K562 (cell line): ENCODE data around the gene OSGEP. TPM values are rescaled to one million over a fixed set of nuclear protein-coding genes. Genes with fewer than 3 reads are reported as not detected.

Source experiments
- EP400 ChIP-seq: fragments of 450-650 bp; IDR thresholded peaks from 2 replicates; pipeline ENCODE4 v1.6.1; 2017; ENCODE audit warnings: antibody characterized with exemption, mild to moderate bottlenecking, moderate library complexity
- POLR2A ChIP-seq: fragments of 450-650 bp; conservative IDR thresholded peaks from 2 replicates; pipeline ENCODE4 v1.6.1; 2016
- ZKSCAN8 ChIP-seq: fragments of 200-800 bp; sonication (Bioruptor generic); IDR thresholded peaks from 2 replicates; pipeline ENCODE4 v1.6.1; 2016; ENCODE audit warnings: missing genetic modification characterization, missing compliant biosample characterization
- polyA plus RNA-seq, 8 experiments: library from polyadenylated mRNA; depleted of rRNA in 4 of 8; stranded (reverse) in 5 of 8; unstranded in 3 of 8; fragments of >200 nt; fragmentation: Nextera tagmentation in 2 of 8; fragmentation: Illumina TruSeq in 1 of 8; extraction: Ambion mirVana in 2 of 8; extraction: Trizol in 1 of 8; gene quantifications; 2 replicates each; pipeline versions ENCODE4 v1.2.1 to v1.2.3, GENCODE V29; 2011 to 2014; ENCODE audit warnings: inconsistent platforms in 1 of 8, missing spikeins in 1 of 8
- total RNA-seq, 7 experiments: library from RNA; depleted of rRNA in 6 of 7; stranded (reverse); fragments of >200 nt in 6 of 7; fragmentation: Illumina TruSeq in 2 of 7; extraction: Trizol in 2 of 7; gene quantifications; 2 replicates each; pipeline versions ENCODE4 v1.2.1 to v1.2.3, GENCODE V29; 2011 to 2021; ENCODE audit warnings: low replicate concordance in 1 of 7
- TF ChIP-seq, protein P1 (sequence below): fragments of 250-450 bp; sonication (Bioruptor Pico); IDR thresholded peaks from 2 replicates; pipeline ENCODE4 v1.5.0; 2020; ENCODE audit warnings: mild to moderate bottlenecking
- TF ChIP-seq, protein P2 (sequence below): fragments of 450-650 bp; IDR thresholded peaks from 2 replicates; pipeline ENCODE4 v1.6.1; 2016; ENCODE audit warnings: mild to moderate bottlenecking, moderate library complexity
- TF ChIP-seq, protein P3 (sequence below): fragments of 150-350 bp; conservative IDR thresholded peaks from 2 replicates; pipeline ENCODE4 v1.6.1; 2014; ENCODE audit warnings: low read length
- TF ChIP-seq, protein P4 (sequence below): fragments of 450-650 bp; IDR thresholded peaks from 2 replicates; pipeline ENCODE4 v1.6.1; 2014; ENCODE audit warnings: low read depth, mild to moderate bottlenecking, moderate library complexity, borderline replicate concordance
- TF ChIP-seq, protein P5 (sequence below): fragments of 450-650 bp; IDR thresholded peaks from 2 replicates; pipeline ENCODE4 v1.7.0; 2016; ENCODE audit warnings: borderline replicate concordance

Gene OSGEP
- total and polyA plus RNA-seq, 9 of the 15 experiments (the other 6 are each of a cell fraction or from before 2014, with no cell fraction given) = 32.1 to 59.2 (median 44.1) TPM

DNA sequence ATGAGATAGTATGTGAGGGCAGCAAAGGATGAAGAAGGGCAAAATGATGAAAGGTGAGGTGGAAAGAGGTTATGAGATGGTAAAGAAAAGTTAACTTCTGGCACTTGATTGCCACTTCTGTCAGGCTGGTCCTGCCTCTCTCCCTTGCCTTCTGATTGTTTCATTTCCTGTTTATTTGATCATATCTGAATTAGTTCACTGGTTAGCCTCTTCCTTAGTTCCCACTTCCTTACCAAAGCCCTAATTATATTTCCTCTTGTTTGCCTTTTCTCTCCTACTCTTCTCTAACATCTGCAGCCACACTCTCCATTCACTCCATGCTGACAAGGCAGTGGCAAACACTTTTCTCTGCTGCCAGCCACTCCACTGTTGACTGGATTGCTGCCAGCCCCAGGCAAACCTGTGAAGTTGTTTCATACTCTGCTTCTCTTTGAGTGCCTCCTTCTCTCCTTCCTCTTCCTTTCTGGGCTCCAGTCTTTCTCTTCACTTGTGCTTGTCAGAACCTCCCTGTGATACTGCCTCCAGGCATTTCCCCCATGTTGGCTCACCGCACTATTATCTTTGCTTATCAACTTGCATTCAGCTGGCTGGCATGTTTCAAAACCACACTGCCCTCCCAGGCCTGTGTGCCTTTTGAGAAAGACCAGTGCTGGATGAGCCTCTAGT is 22.7 kb upstream of the OSGEP start (continued):
- TF ChIP-seq, protein P1, sequence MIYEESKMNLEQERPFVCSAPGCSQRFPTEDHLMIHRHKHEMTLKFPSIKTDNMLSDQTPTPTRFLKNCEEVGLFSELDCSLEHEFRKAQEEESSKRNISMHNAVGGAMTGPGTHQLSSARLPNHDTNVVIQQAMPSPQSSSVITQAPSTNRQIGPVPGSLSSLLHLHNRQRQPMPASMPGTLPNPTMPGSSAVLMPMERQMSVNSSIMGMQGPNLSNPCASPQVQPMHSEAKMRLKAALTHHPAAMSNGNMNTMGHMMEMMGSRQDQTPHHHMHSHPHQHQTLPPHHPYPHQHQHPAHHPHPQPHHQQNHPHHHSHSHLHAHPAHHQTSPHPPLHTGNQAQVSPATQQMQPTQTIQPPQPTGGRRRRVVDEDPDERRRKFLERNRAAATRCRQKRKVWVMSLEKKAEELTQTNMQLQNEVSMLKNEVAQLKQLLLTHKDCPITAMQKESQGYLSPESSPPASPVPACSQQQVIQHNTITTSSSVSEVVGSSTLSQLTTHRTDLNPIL = no peak
- TF ChIP-seq, protein P2, sequence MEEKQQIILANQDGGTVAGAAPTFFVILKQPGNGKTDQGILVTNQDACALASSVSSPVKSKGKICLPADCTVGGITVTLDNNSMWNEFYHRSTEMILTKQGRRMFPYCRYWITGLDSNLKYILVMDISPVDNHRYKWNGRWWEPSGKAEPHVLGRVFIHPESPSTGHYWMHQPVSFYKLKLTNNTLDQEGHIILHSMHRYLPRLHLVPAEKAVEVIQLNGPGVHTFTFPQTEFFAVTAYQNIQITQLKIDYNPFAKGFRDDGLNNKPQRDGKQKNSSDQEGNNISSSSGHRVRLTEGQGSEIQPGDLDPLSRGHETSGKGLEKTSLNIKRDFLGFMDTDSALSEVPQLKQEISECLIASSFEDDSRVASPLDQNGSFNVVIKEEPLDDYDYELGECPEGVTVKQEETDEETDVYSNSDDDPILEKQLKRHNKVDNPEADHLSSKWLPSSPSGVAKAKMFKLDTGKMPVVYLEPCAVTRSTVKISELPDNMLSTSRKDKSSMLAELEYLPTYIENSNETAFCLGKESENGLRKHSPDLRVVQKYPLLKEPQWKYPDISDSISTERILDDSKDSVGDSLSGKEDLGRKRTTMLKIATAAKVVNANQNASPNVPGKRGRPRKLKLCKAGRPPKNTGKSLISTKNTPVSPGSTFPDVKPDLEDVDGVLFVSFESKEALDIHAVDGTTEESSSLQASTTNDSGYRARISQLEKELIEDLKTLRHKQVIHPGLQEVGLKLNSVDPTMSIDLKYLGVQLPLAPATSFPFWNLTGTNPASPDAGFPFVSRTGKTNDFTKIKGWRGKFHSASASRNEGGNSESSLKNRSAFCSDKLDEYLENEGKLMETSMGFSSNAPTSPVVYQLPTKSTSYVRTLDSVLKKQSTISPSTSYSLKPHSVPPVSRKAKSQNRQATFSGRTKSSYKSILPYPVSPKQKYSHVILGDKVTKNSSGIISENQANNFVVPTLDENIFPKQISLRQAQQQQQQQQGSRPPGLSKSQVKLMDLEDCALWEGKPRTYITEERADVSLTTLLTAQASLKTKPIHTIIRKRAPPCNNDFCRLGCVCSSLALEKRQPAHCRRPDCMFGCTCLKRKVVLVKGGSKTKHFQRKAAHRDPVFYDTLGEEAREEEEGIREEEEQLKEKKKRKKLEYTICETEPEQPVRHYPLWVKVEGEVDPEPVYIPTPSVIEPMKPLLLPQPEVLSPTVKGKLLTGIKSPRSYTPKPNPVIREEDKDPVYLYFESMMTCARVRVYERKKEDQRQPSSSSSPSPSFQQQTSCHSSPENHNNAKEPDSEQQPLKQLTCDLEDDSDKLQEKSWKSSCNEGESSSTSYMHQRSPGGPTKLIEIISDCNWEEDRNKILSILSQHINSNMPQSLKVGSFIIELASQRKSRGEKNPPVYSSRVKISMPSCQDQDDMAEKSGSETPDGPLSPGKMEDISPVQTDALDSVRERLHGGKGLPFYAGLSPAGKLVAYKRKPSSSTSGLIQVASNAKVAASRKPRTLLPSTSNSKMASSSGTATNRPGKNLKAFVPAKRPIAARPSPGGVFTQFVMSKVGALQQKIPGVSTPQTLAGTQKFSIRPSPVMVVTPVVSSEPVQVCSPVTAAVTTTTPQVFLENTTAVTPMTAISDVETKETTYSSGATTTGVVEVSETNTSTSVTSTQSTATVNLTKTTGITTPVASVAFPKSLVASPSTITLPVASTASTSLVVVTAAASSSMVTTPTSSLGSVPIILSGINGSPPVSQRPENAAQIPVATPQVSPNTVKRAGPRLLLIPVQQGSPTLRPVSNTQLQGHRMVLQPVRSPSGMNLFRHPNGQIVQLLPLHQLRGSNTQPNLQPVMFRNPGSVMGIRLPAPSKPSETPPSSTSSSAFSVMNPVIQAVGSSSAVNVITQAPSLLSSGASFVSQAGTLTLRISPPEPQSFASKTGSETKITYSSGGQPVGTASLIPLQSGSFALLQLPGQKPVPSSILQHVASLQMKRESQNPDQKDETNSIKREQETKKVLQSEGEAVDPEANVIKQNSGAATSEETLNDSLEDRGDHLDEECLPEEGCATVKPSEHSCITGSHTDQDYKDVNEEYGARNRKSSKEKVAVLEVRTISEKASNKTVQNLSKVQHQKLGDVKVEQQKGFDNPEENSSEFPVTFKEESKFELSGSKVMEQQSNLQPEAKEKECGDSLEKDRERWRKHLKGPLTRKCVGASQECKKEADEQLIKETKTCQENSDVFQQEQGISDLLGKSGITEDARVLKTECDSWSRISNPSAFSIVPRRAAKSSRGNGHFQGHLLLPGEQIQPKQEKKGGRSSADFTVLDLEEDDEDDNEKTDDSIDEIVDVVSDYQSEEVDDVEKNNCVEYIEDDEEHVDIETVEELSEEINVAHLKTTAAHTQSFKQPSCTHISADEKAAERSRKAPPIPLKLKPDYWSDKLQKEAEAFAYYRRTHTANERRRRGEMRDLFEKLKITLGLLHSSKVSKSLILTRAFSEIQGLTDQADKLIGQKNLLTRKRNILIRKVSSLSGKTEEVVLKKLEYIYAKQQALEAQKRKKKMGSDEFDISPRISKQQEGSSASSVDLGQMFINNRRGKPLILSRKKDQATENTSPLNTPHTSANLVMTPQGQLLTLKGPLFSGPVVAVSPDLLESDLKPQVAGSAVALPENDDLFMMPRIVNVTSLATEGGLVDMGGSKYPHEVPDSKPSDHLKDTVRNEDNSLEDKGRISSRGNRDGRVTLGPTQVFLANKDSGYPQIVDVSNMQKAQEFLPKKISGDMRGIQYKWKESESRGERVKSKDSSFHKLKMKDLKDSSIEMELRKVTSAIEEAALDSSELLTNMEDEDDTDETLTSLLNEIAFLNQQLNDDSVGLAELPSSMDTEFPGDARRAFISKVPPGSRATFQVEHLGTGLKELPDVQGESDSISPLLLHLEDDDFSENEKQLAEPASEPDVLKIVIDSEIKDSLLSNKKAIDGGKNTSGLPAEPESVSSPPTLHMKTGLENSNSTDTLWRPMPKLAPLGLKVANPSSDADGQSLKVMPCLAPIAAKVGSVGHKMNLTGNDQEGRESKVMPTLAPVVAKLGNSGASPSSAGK = no peak
- TF ChIP-seq, protein P3, sequence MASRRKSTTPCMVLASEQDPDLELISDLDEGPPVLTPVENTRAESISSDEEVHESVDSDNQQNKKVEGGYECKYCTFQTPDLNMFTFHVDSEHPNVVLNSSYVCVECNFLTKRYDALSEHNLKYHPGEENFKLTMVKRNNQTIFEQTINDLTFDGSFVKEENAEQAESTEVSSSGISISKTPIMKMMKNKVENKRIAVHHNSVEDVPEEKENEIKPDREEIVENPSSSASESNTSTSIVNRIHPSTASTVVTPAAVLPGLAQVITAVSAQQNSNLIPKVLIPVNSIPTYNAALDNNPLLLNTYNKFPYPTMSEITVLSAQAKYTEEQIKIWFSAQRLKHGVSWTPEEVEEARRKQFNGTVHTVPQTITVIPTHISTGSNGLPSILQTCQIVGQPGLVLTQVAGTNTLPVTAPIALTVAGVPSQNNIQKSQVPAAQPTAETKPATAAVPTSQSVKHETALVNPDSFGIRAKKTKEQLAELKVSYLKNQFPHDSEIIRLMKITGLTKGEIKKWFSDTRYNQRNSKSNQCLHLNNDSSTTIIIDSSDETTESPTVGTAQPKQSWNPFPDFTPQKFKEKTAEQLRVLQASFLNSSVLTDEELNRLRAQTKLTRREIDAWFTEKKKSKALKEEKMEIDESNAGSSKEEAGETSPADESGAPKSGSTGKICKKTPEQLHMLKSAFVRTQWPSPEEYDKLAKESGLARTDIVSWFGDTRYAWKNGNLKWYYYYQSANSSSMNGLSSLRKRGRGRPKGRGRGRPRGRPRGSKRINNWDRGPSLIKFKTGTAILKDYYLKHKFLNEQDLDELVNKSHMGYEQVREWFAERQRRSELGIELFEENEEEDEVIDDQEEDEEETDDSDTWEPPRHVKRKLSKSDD = no peak
- TF ChIP-seq, protein P4, sequence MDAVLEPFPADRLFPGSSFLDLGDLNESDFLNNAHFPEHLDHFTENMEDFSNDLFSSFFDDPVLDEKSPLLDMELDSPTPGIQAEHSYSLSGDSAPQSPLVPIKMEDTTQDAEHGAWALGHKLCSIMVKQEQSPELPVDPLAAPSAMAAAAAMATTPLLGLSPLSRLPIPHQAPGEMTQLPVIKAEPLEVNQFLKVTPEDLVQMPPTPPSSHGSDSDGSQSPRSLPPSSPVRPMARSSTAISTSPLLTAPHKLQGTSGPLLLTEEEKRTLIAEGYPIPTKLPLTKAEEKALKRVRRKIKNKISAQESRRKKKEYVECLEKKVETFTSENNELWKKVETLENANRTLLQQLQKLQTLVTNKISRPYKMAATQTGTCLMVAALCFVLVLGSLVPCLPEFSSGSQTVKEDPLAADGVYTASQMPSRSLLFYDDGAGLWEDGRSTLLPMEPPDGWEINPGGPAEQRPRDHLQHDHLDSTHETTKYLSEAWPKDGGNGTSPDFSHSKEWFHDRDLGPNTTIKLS = no peak
- TF ChIP-seq ZKSCAN8 (CRISPR knock-in tag) = no peak
- no peak for TF ChIP-seq EP400
- TF ChIP-seq, protein P5, sequence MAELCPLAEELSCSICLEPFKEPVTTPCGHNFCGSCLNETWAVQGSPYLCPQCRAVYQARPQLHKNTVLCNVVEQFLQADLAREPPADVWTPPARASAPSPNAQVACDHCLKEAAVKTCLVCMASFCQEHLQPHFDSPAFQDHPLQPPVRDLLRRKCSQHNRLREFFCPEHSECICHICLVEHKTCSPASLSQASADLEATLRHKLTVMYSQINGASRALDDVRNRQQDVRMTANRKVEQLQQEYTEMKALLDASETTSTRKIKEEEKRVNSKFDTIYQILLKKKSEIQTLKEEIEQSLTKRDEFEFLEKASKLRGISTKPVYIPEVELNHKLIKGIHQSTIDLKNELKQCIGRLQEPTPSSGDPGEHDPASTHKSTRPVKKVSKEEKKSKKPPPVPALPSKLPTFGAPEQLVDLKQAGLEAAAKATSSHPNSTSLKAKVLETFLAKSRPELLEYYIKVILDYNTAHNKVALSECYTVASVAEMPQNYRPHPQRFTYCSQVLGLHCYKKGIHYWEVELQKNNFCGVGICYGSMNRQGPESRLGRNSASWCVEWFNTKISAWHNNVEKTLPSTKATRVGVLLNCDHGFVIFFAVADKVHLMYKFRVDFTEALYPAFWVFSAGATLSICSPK = no peak
- TF ChIP-seq POLR2A = no peak
